Fibroblast of skin of back (primary cell): Measurements from ENCODE around the gene NEIL1. TPM values are rescaled to one million over a fixed set of nuclear protein-coding genes. Genes with fewer than 3 reads are reported as not detected.
"Not testable (repeated sequence)": the region's sequence is repeated elsewhere in the genome, so short reads cannot be mapped to it uniquely, and the experiment has no call there.

ENCODE experiments used
- DNase-seq: peaks from one replicate; pipeline ENCODE4 v3.0.0-alpha.2; 2013
- polyA plus RNA-seq, 2 experiments: library from polyadenylated mRNA; unstranded; fragments of 120-200 nt; gene quantifications; one replicate each; pipeline ENCODE4 v1.2.1, GENCODE V29; 2013; ENCODE audit not compliant: insufficient read length in 2 of 2

Gene NEIL1, protein sequence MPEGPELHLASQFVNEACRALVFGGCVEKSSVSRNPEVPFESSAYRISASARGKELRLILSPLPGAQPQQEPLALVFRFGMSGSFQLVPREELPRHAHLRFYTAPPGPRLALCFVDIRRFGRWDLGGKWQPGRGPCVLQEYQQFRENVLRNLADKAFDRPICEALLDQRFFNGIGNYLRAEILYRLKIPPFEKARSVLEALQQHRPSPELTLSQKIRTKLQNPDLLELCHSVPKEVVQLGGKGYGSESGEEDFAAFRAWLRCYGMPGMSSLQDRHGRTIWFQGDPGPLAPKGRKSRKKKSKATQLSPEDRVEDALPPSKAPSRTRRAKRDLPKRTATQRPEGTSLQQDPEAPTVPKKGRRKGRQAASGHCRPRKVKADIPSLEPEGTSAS
- polyA plus RNA-seq (2013, experiment 1 of 2; ENCODE audit: insufficient read length) = 2.9 TPM
- polyA plus RNA-seq (2013, experiment 2 of 2; ENCODE audit: insufficient read length) = 2.5 TPM

- DNase-seq = no peak
Measured at GRCh38 chr15:75346796-75347221, at the start of gene NEIL1. Gene NEIL1, plus strand, starts transcription at chr15:75347039. Its CDS starts 1,867 bp downstream, at chr15:75348906.

GRCh38 chr15:75298541-75299310, 48.1 kb upstream of the NEIL1 start:
- not testable (repeated sequence) for DNase-seq

DNA sequence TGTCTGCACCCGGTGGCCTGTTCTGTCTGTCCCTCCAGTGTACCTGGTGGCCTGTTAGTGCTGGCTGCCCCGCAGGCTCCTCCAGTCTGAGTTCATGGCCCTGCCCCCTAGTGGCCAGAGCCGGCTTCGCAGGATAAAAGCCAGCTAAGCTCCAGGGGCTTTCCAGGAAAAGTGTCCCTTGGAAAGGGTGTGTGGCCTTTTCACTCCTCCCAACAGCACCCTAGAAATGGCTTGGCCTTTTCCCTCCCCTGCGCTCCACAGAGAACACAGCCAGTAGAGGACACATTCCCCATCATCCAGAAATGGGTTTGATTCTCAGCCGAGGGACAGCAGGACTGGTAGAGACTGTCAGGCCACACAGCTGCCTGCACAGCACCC, 47.5 kb upstream of the NEIL1 start:
- not testable (repeated sequence) for DNase-seq

DNA sequence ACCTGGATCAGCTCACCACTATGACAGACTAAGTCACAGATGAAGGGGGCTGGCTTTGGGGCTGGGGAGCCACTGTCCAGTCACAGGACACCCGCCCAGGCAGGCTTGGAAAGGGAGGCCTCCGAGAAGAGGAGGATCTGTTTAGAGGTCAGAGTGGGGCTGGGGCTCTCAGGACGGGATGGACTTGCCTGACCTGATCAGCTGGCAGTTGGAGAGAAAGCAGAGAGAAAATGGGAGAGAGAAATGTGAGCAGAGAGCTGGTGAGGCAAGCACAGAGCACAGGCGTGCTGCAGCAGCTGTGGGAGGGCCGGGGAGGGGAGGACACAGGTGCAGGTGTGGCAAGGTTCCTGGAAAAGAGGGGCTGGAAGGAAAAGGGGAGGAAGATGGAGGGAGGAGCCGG, 46.8 kb upstream of the NEIL1 start:
- not testable (repeated sequence) for DNase-seq

DNA sequence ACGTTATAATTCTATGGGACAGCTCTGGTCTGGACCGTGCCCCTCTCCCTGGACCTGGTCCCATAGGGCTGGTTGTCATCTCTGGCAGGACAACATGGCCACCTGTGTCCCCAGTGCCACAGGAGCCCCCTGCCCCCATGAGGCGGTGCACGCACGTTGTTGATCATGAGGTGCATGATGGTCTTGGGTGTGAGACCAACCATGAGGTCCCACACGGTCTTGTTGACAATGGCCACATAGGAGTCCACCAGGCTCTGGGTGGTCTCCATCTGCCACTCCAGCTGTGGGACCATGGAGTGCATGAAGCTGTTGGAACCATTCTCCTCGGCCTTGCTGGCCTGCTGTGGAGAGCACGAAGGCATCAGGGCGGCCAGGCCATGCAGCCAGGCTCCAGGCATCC, 44.5 kb upstream of the NEIL1 start:
- no peak for DNase-seq

GRCh38 chr15:75302753-75303152, 44.1 kb upstream of the NEIL1 start:
- not testable (repeated sequence) for DNase-seq

- no peak for DNase-seq
Measured at GRCh38 chr15:75306188-75306587, 40.7 kb upstream of the NEIL1 start.

DNA sequence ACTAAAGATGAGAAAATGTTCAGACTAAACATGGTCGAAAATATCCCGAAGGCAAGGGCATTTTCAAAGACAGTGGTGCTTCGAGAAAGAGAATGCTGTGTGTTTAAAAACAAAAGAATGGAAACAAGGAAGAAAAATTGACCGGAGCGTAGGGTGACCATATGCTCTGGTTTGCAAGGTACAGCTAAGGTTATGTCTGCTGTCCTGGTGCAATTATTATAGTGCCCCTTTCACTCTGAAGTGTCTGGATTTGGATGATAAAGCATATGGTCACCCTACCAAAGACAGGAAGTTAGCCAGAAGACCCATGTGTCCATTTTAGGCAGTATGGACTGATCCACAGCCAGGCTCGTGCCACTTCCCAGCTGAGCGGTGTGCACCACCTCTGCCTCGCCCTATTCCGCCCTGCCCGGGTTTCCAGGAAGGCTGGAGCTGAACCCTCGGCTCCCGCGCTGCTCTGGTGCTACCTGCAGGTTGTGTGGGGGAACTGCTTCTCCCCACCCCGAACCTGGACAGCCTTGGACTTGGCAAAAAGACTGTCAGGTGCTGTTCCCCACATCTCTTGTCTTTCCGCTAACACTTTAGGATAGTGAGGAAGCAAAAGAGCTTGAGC, 39.0 kb upstream of the NEIL1 start:
- DNase-seq = peak; percentile 19

DNA sequence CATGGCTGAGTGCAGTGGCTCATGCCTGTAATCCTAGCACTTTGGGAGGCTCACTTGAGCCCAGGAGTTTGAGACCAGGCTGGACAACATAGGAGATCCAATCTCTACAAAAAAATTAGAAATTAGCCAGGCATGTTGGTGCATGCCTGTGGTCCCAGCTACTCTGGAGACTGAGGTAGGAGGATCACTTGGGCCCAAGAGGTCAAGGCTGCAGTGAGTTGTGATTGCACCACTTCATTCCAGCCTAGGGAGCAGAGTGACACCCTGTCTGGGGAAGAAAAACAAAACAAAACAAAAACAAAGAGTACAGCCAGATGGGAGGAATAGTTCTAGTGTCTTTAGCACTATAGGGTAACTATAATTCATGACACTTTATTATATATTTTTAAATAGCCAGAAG, 37.1 kb upstream of the NEIL1 start:
- DNase-seq = no peak

GRCh38 chr15:75312548-75312947, 34.3 kb upstream of the NEIL1 start:
- DNase-seq = peak; percentile 60

DNA sequence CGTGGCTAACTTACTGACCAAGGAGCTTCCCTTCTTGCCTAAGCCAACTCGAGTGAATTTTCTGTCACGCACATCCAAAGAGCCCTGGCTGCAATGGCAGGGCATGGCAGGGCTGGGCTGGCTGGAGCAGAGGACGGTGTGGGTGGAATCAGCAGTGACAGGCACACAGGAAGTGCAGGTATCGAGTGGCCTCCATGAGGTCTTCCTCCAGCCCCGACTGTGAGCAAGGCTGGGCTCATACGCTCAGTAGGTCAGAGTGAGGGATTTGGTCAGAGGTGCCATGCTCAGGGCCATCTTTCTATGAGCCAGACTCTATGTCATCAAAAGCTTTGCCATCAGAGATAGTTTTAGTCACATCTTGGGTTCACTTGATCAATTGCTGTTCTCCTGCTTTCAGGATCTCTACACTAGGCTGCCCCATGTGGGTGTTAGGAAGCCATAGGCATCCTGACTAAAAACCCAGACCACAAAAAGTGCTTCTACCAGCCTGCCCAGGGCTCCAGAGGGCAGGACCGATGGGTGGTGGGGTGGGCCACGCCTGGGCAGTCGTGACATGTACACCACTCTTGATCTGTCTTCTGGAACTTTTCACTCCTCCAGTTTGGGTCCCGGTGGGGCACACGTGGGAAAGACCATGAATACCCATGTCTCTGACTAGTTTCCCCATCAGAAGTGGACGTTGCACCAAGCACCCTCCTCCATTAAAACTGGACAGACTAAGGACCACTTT, 33.6 kb upstream of the NEIL1 start:
- DNase-seq = no peak

GRCh38 chr15:75314552-75315290, 32.1 kb upstream of the NEIL1 start:
- DNase-seq = no peak

DNA sequence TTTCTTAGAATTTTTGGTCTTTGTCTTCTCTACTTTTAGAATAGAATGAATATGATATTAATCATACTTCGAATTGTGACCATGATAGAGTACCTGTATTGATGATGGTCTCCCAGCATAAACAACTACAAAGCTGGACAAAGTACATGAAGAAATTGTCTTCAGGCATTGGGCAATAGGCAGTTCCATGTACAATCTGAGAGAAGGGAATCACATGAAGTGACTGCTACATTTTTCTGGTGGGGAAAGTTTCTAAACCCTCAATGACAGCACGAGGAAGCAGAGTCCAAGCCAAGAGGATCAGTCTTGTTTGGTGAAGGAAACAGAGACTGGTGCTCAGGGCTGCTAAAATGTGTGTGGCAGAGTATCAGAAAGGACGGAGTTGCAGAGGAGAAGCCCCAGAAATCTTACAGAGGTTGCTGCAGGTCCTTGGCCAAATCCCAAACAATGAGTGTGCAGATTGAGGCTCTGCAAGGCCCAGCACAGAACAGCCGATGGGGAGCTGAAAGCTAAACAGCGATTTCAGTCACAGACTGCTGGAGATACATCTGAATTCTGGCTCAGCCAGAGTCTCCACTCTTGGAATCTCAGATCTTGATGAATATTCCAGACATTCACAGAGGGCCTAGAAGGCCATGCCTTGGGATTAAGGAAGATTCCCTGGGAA, 27.5 kb upstream of the NEIL1 start:
- DNase-seq = not testable (repeated sequence)

DNA sequence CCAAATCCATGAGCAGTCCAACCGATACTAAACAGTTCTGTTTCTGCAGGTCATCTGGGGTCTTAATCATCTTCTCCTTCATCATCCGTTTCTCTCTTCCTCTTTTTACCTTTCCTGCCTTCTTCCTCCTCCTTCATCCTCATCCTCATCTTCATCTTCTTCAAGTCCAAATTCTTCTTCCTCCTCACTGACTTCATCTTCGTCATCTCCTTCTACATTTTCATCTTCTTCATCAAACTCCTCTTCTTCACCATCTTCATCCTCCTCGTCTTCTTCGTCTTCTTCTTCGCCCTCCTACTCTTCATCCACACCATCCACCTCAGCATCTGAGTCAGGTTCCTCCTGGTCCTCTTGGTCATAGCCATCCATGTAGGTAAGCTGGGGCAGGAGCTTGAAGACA, 25.1 kb upstream of the NEIL1 start:
- no peak for DNase-seq

GRCh38 chr15:75325922-75326321, 20.9 kb upstream of the NEIL1 start:
- no peak for DNase-seq

- no peak for DNase-seq
Measured at GRCh38 chr15:75327005-75327404, 19.8 kb upstream of the NEIL1 start.

DNA sequence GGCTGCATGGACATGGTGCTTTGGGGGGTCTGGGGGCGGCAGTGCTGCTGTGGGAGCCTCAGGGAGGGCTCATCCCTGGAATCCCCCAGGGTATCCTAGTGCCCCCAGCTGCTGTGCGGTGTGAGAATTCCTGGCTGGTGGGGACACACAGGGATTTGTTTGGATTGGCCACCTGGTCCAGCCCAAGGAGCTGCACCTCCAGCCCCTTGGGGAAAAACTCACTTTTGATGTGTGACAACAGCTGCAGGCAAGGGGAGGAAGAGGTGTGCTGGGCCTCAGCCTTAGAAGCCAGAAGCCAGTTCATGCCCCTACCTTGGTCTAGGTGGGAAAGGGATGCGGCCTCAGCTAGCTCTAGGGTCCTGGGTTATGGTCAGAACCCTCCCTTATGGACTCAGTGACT, 19.3 kb upstream of the NEIL1 start:
- no peak for DNase-seq

DNA sequence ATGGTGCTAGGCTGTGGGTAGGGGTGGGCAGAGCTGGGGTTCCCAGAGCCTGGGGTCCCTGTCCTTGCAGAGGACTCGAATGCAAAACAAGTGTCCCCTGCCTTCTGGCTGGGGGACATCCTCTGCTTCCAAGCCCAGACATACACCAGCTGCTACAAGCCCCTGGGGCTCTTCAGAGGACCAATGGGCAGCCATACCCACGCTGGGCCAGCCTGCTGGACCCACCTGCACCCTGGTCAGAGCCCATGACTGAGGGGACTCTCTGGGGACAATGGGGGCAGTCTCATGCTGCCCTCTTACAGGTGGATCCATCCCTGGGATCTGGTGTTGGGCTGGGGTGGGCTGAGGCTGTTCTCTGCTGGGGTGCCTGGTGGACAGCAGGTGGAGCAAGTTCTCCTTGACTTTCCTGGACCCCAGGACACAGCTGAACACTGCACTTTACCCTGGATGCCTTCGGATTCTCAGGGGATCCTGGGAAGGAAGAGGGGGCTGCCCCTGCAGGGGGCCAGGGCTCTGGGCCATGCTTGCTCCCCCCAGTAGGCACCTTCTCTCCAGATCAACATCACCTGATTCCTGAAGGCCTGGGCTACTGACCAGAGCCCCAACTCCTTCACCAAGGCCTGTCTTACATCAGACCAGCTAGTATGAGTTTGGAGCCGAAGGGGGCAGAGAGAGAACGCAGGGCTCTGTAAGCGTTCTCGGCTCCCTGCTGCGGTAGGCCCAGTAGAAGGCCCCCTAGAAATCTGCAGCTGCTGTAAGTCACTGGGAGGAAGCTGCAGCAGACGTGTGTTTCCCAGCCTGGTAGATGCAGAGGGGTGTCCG, 18.1 kb upstream of the NEIL1 start:
- DNase-seq = no peak

DNA sequence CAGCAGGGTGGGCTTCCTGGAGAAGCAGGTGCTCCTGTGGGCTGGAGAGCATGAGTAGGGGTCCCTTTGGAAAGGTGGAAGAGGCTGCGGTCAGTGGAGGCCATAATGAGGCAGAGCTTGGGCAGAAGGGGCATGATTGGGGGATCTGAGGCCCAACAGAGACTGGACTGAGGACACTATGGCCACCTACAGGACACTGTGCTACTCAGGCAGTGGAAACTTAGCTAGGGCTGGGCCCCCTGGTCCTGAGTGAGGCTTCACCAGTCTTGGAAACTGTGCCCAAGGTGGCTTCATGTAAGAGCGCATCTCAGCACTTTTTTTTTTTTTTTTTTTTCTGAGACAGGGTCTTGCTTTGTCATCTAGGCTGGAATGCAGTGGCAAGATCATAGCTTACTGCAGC, 17.3 kb upstream of the NEIL1 start:
- no peak for DNase-seq

- DNase-seq = not testable (repeated sequence)
Measured at GRCh38 chr15:75332093-75332492, 14.7 kb upstream of the NEIL1 start.
